OCI-LY1 (cell line): ENCODE measurements around the gene FMN1.

Experiments
- H2AFZ ChIP-seq: fragments of 200-600 bp; sonication (generic), shearing (Covaris generic); 2 replicates; pipeline ENCODE4 v1.6.0; 2014; ENCODE audit warnings: antibody characterized with exemption, mild to moderate bottlenecking, low read length
- H3F3A ChIP-seq: fragments of 200-600 bp; sonication (generic), shearing (Covaris generic); 2 replicates; pipeline ENCODE4 v1.6.0; 2014; ENCODE audit warnings: mild to moderate bottlenecking, antibody characterized with exemption, low read length, moderate library complexity; ENCODE audit not compliant: insufficient read depth
- H3K27ac ChIP-seq: fragments of 200-600 bp; sonication (generic); 2 replicates; pipeline ENCODE4 v1.5.1; 2014; ENCODE audit warnings: low read length, mixed run types, mild to moderate bottlenecking, low read depth; ENCODE audit not compliant: poor library complexity, severe bottlenecking
- H3K27me3 ChIP-seq: fragments of 200-600 bp; sonication (generic); 2 replicates; pipeline ENCODE4 v1.6.0; 2014; ENCODE audit warnings: antibody characterized with exemption, mild to moderate bottlenecking, low read length, moderate library complexity; ENCODE audit not compliant: insufficient read depth
- H3K36me3 ChIP-seq: fragments of 200-600 bp; sonication (generic); 2 replicates; pipeline ENCODE4 v1.6.1; 2014; ENCODE audit warnings: mild to moderate bottlenecking, antibody characterized with exemption, low read length, moderate library complexity, mixed read lengths; ENCODE audit not compliant: insufficient read depth
- H3K4me1 ChIP-seq: fragments of 200-600 bp; sonication (generic); 2 replicates; pipeline ENCODE4 v1.5.1; 2014; ENCODE audit warnings: mild to moderate bottlenecking, low read length, moderate library complexity; ENCODE audit not compliant: insufficient read depth, severe bottlenecking
- H3K4me2 ChIP-seq: fragments of 200-600 bp; sonication (generic), shearing (Covaris generic); 2 replicates; pipeline ENCODE4 v1.6.1; 2014; ENCODE audit warnings: low read length
- H3K4me3 ChIP-seq: fragments of 200-600 bp; sonication (generic); 2 replicates; pipeline ENCODE4 v1.5.1; 2014; ENCODE audit warnings: low read length, low read depth, mild to moderate bottlenecking, mixed read lengths; ENCODE audit not compliant: poor library complexity, severe bottlenecking
- H3K79me2 ChIP-seq: fragments of 200-600 bp; shearing (Covaris generic); 2 replicates; pipeline ENCODE4 v1.6.1; 2016; ENCODE audit warnings: mixed run types, low read length, mixed read lengths; ENCODE audit not compliant: insufficient read depth
- H3K9ac ChIP-seq: fragments of 200-600 bp; sonication (generic), shearing (Covaris generic); 2 replicates; pipeline ENCODE4 v1.6.1; 2014; ENCODE audit warnings: mild to moderate bottlenecking, low read length, mixed read lengths
- H3K9me2 ChIP-seq: fragments of 200-600 bp; sonication (generic), shearing (Covaris generic); 2 replicates; pipeline ENCODE4 v1.6.1; 2014; ENCODE audit warnings: low read depth, mild to moderate bottlenecking, low read length, mixed read lengths
- H3K9me3 ChIP-seq: fragments of 200-600 bp; shearing (Covaris generic); 2 replicates; pipeline ENCODE4 v1.6.1; 2014; ENCODE audit warnings: low read length, mixed read lengths
- H4K20me1 ChIP-seq: fragments of 200-600 bp; sonication (generic), shearing (Covaris generic); 2 replicates; pipeline ENCODE4 v1.6.0; 2016; ENCODE audit warnings: mild to moderate bottlenecking, low read length; ENCODE audit not compliant: insufficient read depth
- CTCF ChIP-seq: fragments of 200-600 bp; sonication (generic), shearing (Covaris generic); IDR thresholded peaks from 2 replicates; pipeline ENCODE4 v1.5.1; 2017; ENCODE audit warnings: mild to moderate bottlenecking, antibody characterized with exemption, low read length, moderate library complexity, mixed read lengths
- EZH2 ChIP-seq: fragments of 200-600 bp; sonication (generic), shearing (Covaris generic); IDR thresholded peaks from 2 replicates; pipeline ENCODE4 v1.8.0; 2017; ENCODE audit warnings: borderline replicate concordance, mixed run types, mild to moderate bottlenecking, antibody characterized with exemption, low read length, moderate library complexity, mixed read lengths

FMN1 gene

GRCh38 chr15:32944431-32944830 is 250.1 kb downstream of the FMN1 start:
- no peak overlapping the region for H3K9ac ChIP-seq
- no peaks in the 10 kb centered on the region for H3K4me1 ChIP-seq
- H3K79me2 ChIP-seq: no peaks in the 10 kb centered on the region
- no peak overlapping the region for H3K4me2 ChIP-seq
- peaks cover 4% of the 10 kb centered on the region; the same call in 1 of the 2 replicates for H3K27me3 ChIP-seq
- no peak for TF ChIP-seq CTCF
- no peak for TF ChIP-seq EZH2
- no peak overlapping the region for H3K4me3 ChIP-seq
- no peak overlapping the region for H2AFZ ChIP-seq
- H4K20me1 ChIP-seq: no peaks in the 10 kb centered on the region
- no peaks in the 10 kb centered on the region for H3K9me2 ChIP-seq
- H3F3A ChIP-seq: no peaks in the 10 kb centered on the region
- H3K9me3 ChIP-seq: no peaks in the 10 kb centered on the region
- H3K27ac ChIP-seq: no peak overlapping the region
- H3K36me3 ChIP-seq: no peaks in the 10 kb centered on the region

GRCh38 chr15:32943711-32944110 is 250.8 kb downstream of the FMN1 start:
- Histone ChIP-seq H3K79me2 (no peaks in the 10 kb centered on the region), H4K20me1 (no peaks in the 10 kb centered on the region)
- TF ChIP-seq CTCF (no peak), EZH2 (no peak)

GRCh38 chr15:32942401-32942841 is 252.1 kb downstream of the FMN1 start:
- Histone ChIP-seq H3K79me2 (no peaks in the 10 kb centered on the region), H3K27me3 (peaks cover 4% of the 10 kb centered on the region; the same call in 1 of the 2 replicates)

More at GRCh38 chr15:32943711-32944110, 250.8 kb downstream of the FMN1 start:
- Histone ChIP-seq H3K4me2 (no peak overlapping the region), H3F3A (no peaks in the 10 kb centered on the region), H3K4me3 (no peak overlapping the region), H3K36me3 (no peaks in the 10 kb centered on the region), H3K4me1 (no peaks in the 10 kb centered on the region), H3K9me3 (no peaks in the 10 kb centered on the region), H3K9me2 (no peaks in the 10 kb centered on the region), H2AFZ (no peak overlapping the region), H3K27me3 (peaks cover 4% of the 10 kb centered on the region; the same call in 1 of the 2 replicates), H3K9ac (no peak overlapping the region), H3K27ac (no peak overlapping the region)

More at GRCh38 chr15:32942401-32942841, 252.1 kb downstream of the FMN1 start:
- H3K9me2 ChIP-seq: no peaks in the 10 kb centered on the region
- H3K4me2 ChIP-seq: no peak overlapping the region
- no peaks in the 10 kb centered on the region for H3F3A ChIP-seq
- no peak overlapping the region for H3K27ac ChIP-seq
- H4K20me1 ChIP-seq: no peaks in the 10 kb centered on the region
- no peaks in the 10 kb centered on the region for H3K4me1 ChIP-seq
- no peaks in the 10 kb centered on the region for H3K36me3 ChIP-seq
- no peak overlapping the region for H3K4me3 ChIP-seq
- H3K9me3 ChIP-seq: no peaks in the 10 kb centered on the region
- H3K9ac ChIP-seq: no peak overlapping the region
- H2AFZ ChIP-seq: no peak overlapping the region
- no peak for TF ChIP-seq EZH2
- no peak for TF ChIP-seq CTCF
